NCI-H2107 (cell line): ENCODE results near the gene IL1RAPL2.
"Not testable (repeated sequence)": the region's sequence is repeated elsewhere in the genome, so short reads cannot be mapped to it uniquely, and the experiment has no call there.

ENCODE experiments used
- DNase-seq: peaks from one replicate; lab custom pipeline; 2025; lab: John Stamatoyannopoulos, UW

Gene IL1RAPL2

GRCh38 chrX:105168577-105168976 lies 602.6 kb downstream of the IL1RAPL2 start:
- DNase-seq = no peak

GRCh38 chrX:105173071-105173470 lies 607.1 kb downstream of the IL1RAPL2 start:
- DNase-seq = no peak

GRCh38 chrX:105179644-105180043 lies 613.6 kb downstream of the IL1RAPL2 start:
- no peak for DNase-seq

GRCh38 chrX:105189093-105189492 lies 623.1 kb downstream of the IL1RAPL2 start:
- DNase-seq = no peak

- DNase-seq = no peak
Measured at GRCh38 chrX:105190252-105190853, 624.4 kb downstream of the IL1RAPL2 start.

- DNase-seq = no peak
Measured at GRCh38 chrX:105191878-105192277, 625.9 kb downstream of the IL1RAPL2 start.

- no peak for DNase-seq
Measured at GRCh38 chrX:105209406-105209805, 643.4 kb downstream of the IL1RAPL2 start.

- no peak for DNase-seq
Measured at GRCh38 chrX:105210258-105210657, 644.3 kb downstream of the IL1RAPL2 start.

- DNase-seq = no peak
Measured at GRCh38 chrX:105211066-105211575, 645.1 kb downstream of the IL1RAPL2 start.

GRCh38 chrX:105219454-105220401 lies 653.7 kb downstream of the IL1RAPL2 start:
- DNase-seq = no peak

- no peak for DNase-seq
Measured at GRCh38 chrX:105220636-105221035, 654.6 kb downstream of the IL1RAPL2 start, which contains the start of gene TEX13A. TEX13A (minus strand) TSS chrX:105220694; CDS start chrX:105220397, 297 bp downstream.

- DNase-seq = no peak
Measured at GRCh38 chrX:105221374-105221773, 655.4 kb downstream of the IL1RAPL2 start.

- DNase-seq = no peak
Measured at GRCh38 chrX:105226499-105226898, 660.5 kb downstream of the IL1RAPL2 start.

- no peak for DNase-seq
Measured at GRCh38 chrX:105228602-105229001, 662.6 kb downstream of the IL1RAPL2 start.

GRCh38 chrX:105229146-105229545 lies 663.1 kb downstream of the IL1RAPL2 start:
- DNase-seq = no peak

GRCh38 chrX:105237407-105237806 lies 671.4 kb downstream of the IL1RAPL2 start:
- DNase-seq = not testable (repeated sequence)

- DNase-seq = no peak
Measured at GRCh38 chrX:105241056-105241455, 675.1 kb downstream of the IL1RAPL2 start.

- DNase-seq = no peak
Measured at GRCh38 chrX:105260291-105261043, 694.5 kb downstream of the IL1RAPL2 start.

- no peak for DNase-seq
Measured at GRCh38 chrX:105263171-105263570, 697.2 kb downstream of the IL1RAPL2 start.

- no peak for DNase-seq
Measured at GRCh38 chrX:105263801-105264200, 697.8 kb downstream of the IL1RAPL2 start.

GRCh38 chrX:105265093-105265492 lies 699.1 kb downstream of the IL1RAPL2 start:
- no peak for DNase-seq

GRCh38 chrX:105266456-105266855 lies 700.5 kb downstream of the IL1RAPL2 start:
- no peak for DNase-seq
